ENCODE data around the gene FBXL3. TPM values are rescaled to one million over a fixed set of nuclear protein-coding genes. Genes with fewer than 3 reads are reported as not detected.

FBXL3 gene
- total and polyA plus RNA-seq, 2 of the 4 experiments (the other 2 are of a cell fraction): 15.3 to 43.6 TPM

GRCh38 chr13:77036279-77036678 is 9.3 kb upstream of the FBXL3 start:
- H3K18ac ChIP-seq (ENCODE audit: low read depth, low read length): no peak overlapping the region
- H3K14ac ChIP-seq (replicated peaks; ENCODE audit: low read depth, low read length): no peak overlapping the region
- H3K27me3 ChIP-seq (ENCODE audit: control insufficient read depth, insufficient read depth, low read length): no peaks in the 10 kb centered on the region
- no peak overlapping the region for H3K9ac ChIP-seq (ENCODE audit: low read depth, low read length)
- H4K5ac ChIP-seq (ENCODE audit: low read depth, low read length): no peak overlapping the region
- no peak overlapping the region for H3K23ac ChIP-seq (ENCODE audit: low read depth, low read length)
- no peak overlapping the region for H3K27ac ChIP-seq (ENCODE audit: insufficient read depth, low read length)
- CTCF ChIA-PET: no interaction called here
- POLR2A ChIA-PET (ENCODE audit: unreplicated experiment): no interaction called here
- no CpG with 5 or more reads among the region's 1 CpG for WGBS, 2 experiments (ENCODE audit: extremely low coverage in 2 of 2, insufficient read length in 1 of 2)
- H4K91ac ChIP-seq (ENCODE audit: insufficient read depth, low read depth, low read length): no peak overlapping the region
- no peak overlapping the region for H3K4me2 ChIP-seq (ENCODE audit: low read depth, low read length)
- H3K4me1 ChIP-seq (ENCODE audit: control insufficient read depth, insufficient read depth, low read length): peaks cover 3% of the 10 kb centered on the region; the same call in 1 of the 2 replicates
- no peak overlapping the region for H2BK120ac ChIP-seq (ENCODE audit: low read depth, low read length)
- H4K8ac ChIP-seq (ENCODE audit: low read depth in 2 of 2, low read length in 2 of 2): no peak overlapping the region
- no peaks in the 10 kb centered on the region for H3K9me3 ChIP-seq (ENCODE audit: control insufficient read depth, insufficient read depth, low read length)
- H3K4ac ChIP-seq (ENCODE audit: low read depth, low read length): no peak overlapping the region
- intact Hi-C loops (cut with micrococcal nuclease) (no loop called here), dilution Hi-C loops (cut with HindIII; ENCODE audit: low sequenced_read_pairs, unreplicated experiment) (no loop called here), in situ Hi-C loops (cut with MboI; ENCODE audit: low sequenced_read_pairs) (no loop called here)
- H2AFZ ChIP-seq (replicated peaks; ENCODE audit: low read length, poor library complexity): no peak overlapping the region
- H2AK9ac ChIP-seq (replicated peaks; ENCODE audit: low read depth, low read length, poor library complexity): no peak overlapping the region
- H3K9me1 ChIP-seq (ENCODE audit: insufficient read depth, low read length): no peaks in the 10 kb centered on the region; the same call in 1 of the 2 replicates
- no peak overlapping the region for H2AK5ac ChIP-seq (ENCODE audit: low read depth, low read length)
- TF ChIP-seq SMC3 (IDR thresholded peaks at IDR 0.05; ENCODE audit: low read depth, low read length) (no peak), RCOR1 (IDR thresholded peaks at IDR 0.05; ENCODE audit: insufficient replicate concordance, low read length) (no peak), MXI1 (IDR thresholded peaks at IDR 0.05; ENCODE audit: borderline replicate concordance, low read depth, low read length) (no peak), CHD1 (IDR thresholded peaks at IDR 0.05; ENCODE audit: low read depth, low read length) (no peak), FOS (IDR thresholded peaks at IDR 0.05; ENCODE audit: low read depth, low read length) (no peak), ELK1 (IDR thresholded peaks at IDR 0.05; ENCODE audit: borderline replicate concordance, low read depth, low read length) (no peak), CEBPB (IDR thresholded peaks at IDR 0.05; ENCODE audit: low read depth, low read length) (no peak), NFE2L2 (IDR thresholded peaks at IDR 0.05; ENCODE audit: low read depth, low read length) (no peak), RFX5 (IDR thresholded peaks at IDR 0.05; ENCODE audit: low read depth, low read length) (no peak), RAD21 (IDR thresholded peaks at IDR 0.05; ENCODE audit: low read length) (no peak), POLR2A (IDR thresholded peaks at IDR 0.05; ENCODE audit: low read depth, low read length) (no peak)
- TF ChIP-seq, protein P1, sequence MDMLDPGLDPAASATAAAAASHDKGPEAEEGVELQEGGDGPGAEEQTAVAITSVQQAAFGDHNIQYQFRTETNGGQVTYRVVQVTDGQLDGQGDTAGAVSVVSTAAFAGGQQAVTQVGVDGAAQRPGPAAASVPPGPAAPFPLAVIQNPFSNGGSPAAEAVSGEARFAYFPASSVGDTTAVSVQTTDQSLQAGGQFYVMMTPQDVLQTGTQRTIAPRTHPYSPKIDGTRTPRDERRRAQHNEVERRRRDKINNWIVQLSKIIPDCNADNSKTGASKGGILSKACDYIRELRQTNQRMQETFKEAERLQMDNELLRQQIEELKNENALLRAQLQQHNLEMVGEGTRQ (IDR thresholded peaks at IDR 0.05; ENCODE audit: low read depth, low read length): no peak
- no peaks in the 10 kb centered on the region for H4K20me1 ChIP-seq (ENCODE audit: insufficient read depth, low read length)
- H2BK5ac ChIP-seq (ENCODE audit: low read depth, low read length, poor library complexity, severe bottlenecking): no peak overlapping the region
- no peak overlapping the region for H3K56ac ChIP-seq (ENCODE audit: extremely low read depth, insufficient read depth, low read length)
- H3K36me3 ChIP-seq (ENCODE audit: control insufficient read depth, insufficient read depth, low read length): no peaks in the 10 kb centered on the region
- DNase-seq: no peak
- H2BK15ac ChIP-seq (ENCODE audit: low read depth, low read length): no peak overlapping the region
- ATAC-seq (ENCODE audit: low read depth): no peak
- H3K4me3 ChIP-seq (ENCODE audit: insufficient read depth, low read depth, low read length): no peak overlapping the region
- BruUV-seq (replicated peaks): no TSS peak
- no peak overlapping the region for H2BK20ac ChIP-seq (ENCODE audit: low read depth, low read length)
- H3K79me1 ChIP-seq (ENCODE audit: low read depth in 1 of 2, low read length in 2 of 2): no peaks in the 10 kb centered on the region
